Cortex of kidney (tissue), 1 donor: Measurements from ENCODE around the gene HECA.
"Not testable (repeated sequence)": the region's sequence is repeated elsewhere in the genome, so short reads cannot be mapped to it uniquely, and the experiment has no call there.

Source experiments
- DNase-seq: peaks from one replicate; lab custom pipeline; 2025; lab: John Stamatoyannopoulos, UW

The HECA gene

GRCh38 chr6:139135578-139136545, 982 bp downstream of the HECA start:
- no peak for DNase-seq

GRCh38 chr6:139137706-139138105, 2.8 kb downstream of the HECA start:
- no peak for DNase-seq

GRCh38 chr6:139140854-139141253, 6.0 kb downstream of the HECA start:
- DNase-seq, result not testable (repeated sequence)

- DNase-seq, result no peak
Observed at GRCh38 chr6:139142262-139142661, 7.4 kb downstream of the HECA start.

- DNase-seq, result no peak
Observed at GRCh38 chr6:139143111-139143510, 8.2 kb downstream of the HECA start.

- DNase-seq, result no peak
Observed at GRCh38 chr6:139144490-139145085, 9.7 kb downstream of the HECA start.

- no peak for DNase-seq
Observed at GRCh38 chr6:139145661-139146060, 10.8 kb downstream of the HECA start.

GRCh38 chr6:139146317-139146726, 11.4 kb downstream of the HECA start:
- DNase-seq, result no peak

- DNase-seq, result no peak
Observed at GRCh38 chr6:139147628-139148027, 12.7 kb downstream of the HECA start.

GRCh38 chr6:139148557-139149235, 13.8 kb downstream of the HECA start:
- no peak for DNase-seq

- no peak for DNase-seq
Observed at GRCh38 chr6:139149383-139149782, 14.5 kb downstream of the HECA start.

- DNase-seq, result no peak
Observed at GRCh38 chr6:139150920-139151319, 16.0 kb downstream of the HECA start.

- no peak for DNase-seq
Observed at GRCh38 chr6:139151425-139152087, 16.7 kb downstream of the HECA start.

- DNase-seq, result no peak
Observed at GRCh38 chr6:139152088-139152891, 17.4 kb downstream of the HECA start.

- DNase-seq, result no peak
Observed at GRCh38 chr6:139152892-139153271, 18.0 kb downstream of the HECA start.

- DNase-seq, result no peak
Observed at GRCh38 chr6:139153855-139154254, 19.0 kb downstream of the HECA start.

GRCh38 chr6:139154881-139155547, 20.1 kb downstream of the HECA start:
- DNase-seq, result no peak

GRCh38 chr6:139156102-139156501, 21.2 kb downstream of the HECA start:
- DNase-seq, result no peak

GRCh38 chr6:139156551-139156950, 21.7 kb downstream of the HECA start:
- no peak for DNase-seq

GRCh38 chr6:139157086-139157485, 22.2 kb downstream of the HECA start:
- not testable (repeated sequence) for DNase-seq

- no peak for DNase-seq
Observed at GRCh38 chr6:139159016-139159415, 24.1 kb downstream of the HECA start.
